ENCODE data around the gene SPATA21.
"Not testable (repeated sequence)": the region's sequence is repeated elsewhere in the genome, so short reads cannot be mapped to it uniquely, and the experiment has no call there.

GRCh38 chr1:16475771-16476770 lies 38.8 kb upstream of the SPATA21 start:
- TF ChIP-seq POLR2A, CTCF (IDR thresholded peaks at IDR 0.05): not testable (repeated sequence)

Data from testis (tissue), 2 donors.